GM15510 (cell line): ENCODE data around the gene NSMF.

Experiments
- POLR2A ChIP-seq: IDR thresholded peaks from 3 replicates; pipeline ENCODE4 v1.6.1; 2011; ENCODE audit warnings: borderline replicate concordance; ENCODE audit not compliant: insufficient read length; ENCODE audit errors: extremely low read depth

Gene NSMF

GRCh38 chr9:137436761-137437600 lies 22.2 kb downstream of the NSMF start:
- TF ChIP-seq POLR2A, result no peak

- TF ChIP-seq POLR2A, result no peak
Measured at GRCh38 chr9:137435980-137436760, 23.0 kb downstream of the NSMF start.

- no peak for TF ChIP-seq POLR2A
Measured at GRCh38 chr9:137435381-137435891, 23.7 kb downstream of the NSMF start.

- no peak for TF ChIP-seq POLR2A
Measured at GRCh38 chr9:137434498-137435380, 24.4 kb downstream of the NSMF start.

GRCh38 chr9:137433916-137434431 lies 25.2 kb downstream of the NSMF start:
- TF ChIP-seq POLR2A, result no peak

GRCh38 chr9:137433349-137433915 lies 25.7 kb downstream of the NSMF start:
- no peak for TF ChIP-seq POLR2A

- no peak for TF ChIP-seq POLR2A
Measured at GRCh38 chr9:137432687-137433348, 26.3 kb downstream of the NSMF start.

- no peak for TF ChIP-seq POLR2A
Measured at GRCh38 chr9:137431416-137431931, 27.7 kb downstream of the NSMF start.

GRCh38 chr9:137430723-137431415 lies 28.3 kb downstream of the NSMF start:
- TF ChIP-seq POLR2A, result no peak

- no peak for TF ChIP-seq POLR2A
Measured at GRCh38 chr9:137429974-137430722, 29.0 kb downstream of the NSMF start.

- no peak for TF ChIP-seq POLR2A
Measured at GRCh38 chr9:137429546-137429890, 29.6 kb downstream of the NSMF start.

- TF ChIP-seq POLR2A, result no peak
Measured at GRCh38 chr9:137428841-137429545, 30.1 kb downstream of the NSMF start.

GRCh38 chr9:137428311-137428630 lies 30.9 kb downstream of the NSMF start:
- TF ChIP-seq POLR2A, result no peak
